ENCODE measurements around the gene ZFPM1. TPM values are rescaled to one million over a fixed set of nuclear protein-coding genes. Genes with fewer than 3 reads are reported as not detected.

ZFPM1 gene
- total RNA-seq, 1 experiment from 2014 or later, result 3.9 TPM

- ChIA-PET CTCF (no interaction called here), POLR2A (no interaction called here)
- intact Hi-C loops (cut with micrococcal nuclease; ENCODE audit: unreplicated experiment) (no loop called here), in situ Hi-C loops (cut with HindIII; ENCODE audit: low pct_unique_long_range_greater_than_20kb, low sequenced_read_pairs) (no loop called here)
- Histone ChIP-seq H3K9me3 (ENCODE audit: control insufficient read depth, insufficient read depth, low read depth, low read length) (no peaks in the 10 kb centered on the region), H3K36me3 (ENCODE audit: control insufficient read depth, insufficient read depth, low read length) (no peaks in the 10 kb centered on the region), H3K4me3 (ENCODE audit: low read depth in 2 of 2, low read length in 2 of 2) (no peak overlapping the region), H3K4me1 (ENCODE audit: control insufficient read depth, insufficient read depth, low read length) (no peaks in the 10 kb centered on the region), H3K27ac (ENCODE audit: low read length) (no peak overlapping the region), H3K27me3 (ENCODE audit: control insufficient read depth, insufficient read depth, low read length) (no peaks in the 10 kb centered on the region)
- BruUV-seq (replicated peaks), result no TSS peak
- ATAC-seq (no peak), DNase-seq (ENCODE audit: low read depth, low spot score) (no peak)
- no peak for TF ChIP-seq SIN3A (IDR thresholded peaks at IDR 0.05; ENCODE audit: borderline replicate concordance, insufficient read depth, low read depth, low read length)
- TF ChIP-seq REST (IDR thresholded peaks at IDR 0.05; ENCODE audit: insufficient read depth in 1 of 2, low read depth in 2 of 2, low read length in 1 of 2), result no peak
- TF ChIP-seq TCF7L2 (IDR thresholded peaks at IDR 0.05; ENCODE audit: low read depth, low read length), result no peak
- TF ChIP-seq CTCF (IDR thresholded peaks at IDR 0.05), result no peak
- no peak for TF ChIP-seq POLR2AphosphoS5 (IDR thresholded peaks at IDR 0.05; ENCODE audit: low read depth, low read length)
Measured at GRCh38 chr16:88554711-88555264, 101.7 kb downstream of the ZFPM1 start.

- ChIA-PET POLR2A (no interaction called here), CTCF (no interaction called here)
- BruUV-seq (replicated peaks), result no TSS peak
- intact Hi-C loops (cut with micrococcal nuclease; ENCODE audit: unreplicated experiment), result no loop called here
- no peak for ATAC-seq
- H3K27ac ChIP-seq (ENCODE audit: low read length), result no peak overlapping the region
- H3K4me1 ChIP-seq (ENCODE audit: control insufficient read depth, insufficient read depth, low read length), result no peaks in the 10 kb centered on the region
- H3K9me3 ChIP-seq (ENCODE audit: control insufficient read depth, insufficient read depth, low read depth, low read length), result no peaks in the 10 kb centered on the region
- DNase-seq (ENCODE audit: low read depth, low spot score), result no peak
- H3K36me3 ChIP-seq (ENCODE audit: control insufficient read depth, insufficient read depth, low read length), result no peaks in the 10 kb centered on the region
- TF ChIP-seq SIN3A (IDR thresholded peaks at IDR 0.05; ENCODE audit: borderline replicate concordance, insufficient read depth, low read depth, low read length) (no peak), CTCF (IDR thresholded peaks at IDR 0.05) (no peak), REST (IDR thresholded peaks at IDR 0.05; ENCODE audit: insufficient read depth in 1 of 2, low read depth in 2 of 2, low read length in 1 of 2) (no peak), TCF7L2 (IDR thresholded peaks at IDR 0.05; ENCODE audit: low read depth, low read length) (no peak), POLR2AphosphoS5 (IDR thresholded peaks at IDR 0.05; ENCODE audit: low read depth, low read length) (no peak)
- H3K4me3 ChIP-seq (ENCODE audit: low read depth in 2 of 2, low read length in 2 of 2), result no peak overlapping the region
- H3K27me3 ChIP-seq (ENCODE audit: control insufficient read depth, insufficient read depth, low read length), result no peaks in the 10 kb centered on the region
- in situ Hi-C loops (cut with HindIII; ENCODE audit: low pct_unique_long_range_greater_than_20kb, low sequenced_read_pairs), result no loop called here
Measured at GRCh38 chr16:88556294-88556988, 103.4 kb downstream of the ZFPM1 start.

Data from Panc1 (cell line).